Stomach (tissue), 9 donors: ENCODE results near the gene DOCK1. TPM values are rescaled to one million over a fixed set of nuclear protein-coding genes. Genes with fewer than 3 reads are reported as not detected.

Experiments
- DNase-seq, 2 donors: peaks; one replicate each; pipeline versions ENCODE4 v3.0.0 to v3.0.0-alpha.2; 2013 to 2019
- H3K27ac ChIP-seq, 5 donors: fragments of 200-600 bp in 4 of 5; sonication (generic) in 4 of 5; one replicate each; pipeline ENCODE4 v1.5.1; 2013 to 2019; ENCODE audit warnings: mild to moderate bottlenecking in 1 of 5, moderate library complexity in 1 of 5
- H3K27me3 ChIP-seq, 3 donors: fragments of 200-600 bp; sonication (generic); one replicate each; pipeline ENCODE4 v1.5.1; 2017 to 2019; ENCODE audit warnings: mixed run types in 1 of 3
- H3K36me3 ChIP-seq, 4 donors: fragments of 200-600 bp; sonication (generic); 1 replicate in 3 of 4; 2 replicates in 1 of 4; pipeline ENCODE4 v1.5.1; 2016 to 2019
- H3K4me1 ChIP-seq, 4 donors: fragments of 200-600 bp; sonication (generic); one replicate each; pipeline ENCODE4 v1.5.1; 2016 to 2019
- H3K4me3 ChIP-seq, 4 donors: fragments of 200-600 bp; sonication (generic) in 3 of 4; one replicate each; pipeline ENCODE4 v1.5.1; 2016 to 2019; ENCODE audit warnings: mild to moderate bottlenecking in 1 of 4
- H3K9me3 ChIP-seq, 4 donors: fragments of 200-600 bp; sonication (generic); one replicate each; pipeline ENCODE4 v1.5.1; 2016 to 2019
- EP300 ChIP-seq: sonication (generic); formaldehyde crosslinking; IDR thresholded peaks from one replicate; pipeline ENCODE4 v1.6.1; 2017; ENCODE audit warnings: antibody characterized with exemption
- POLR2A ChIP-seq, 4 donors: fragments of 450-650 bp; IDR thresholded peaks; one replicate each; pipeline ENCODE4 v1.6.1; 2016; ENCODE audit warnings: antibody characterized with exemption in 4 of 4, control low read depth in 2 of 4, mild to moderate bottlenecking in 1 of 4, moderate library complexity in 1 of 4
- POLR2AphosphoS5 ChIP-seq, 3 donors: sonication (generic); formaldehyde crosslinking; IDR thresholded peaks; one replicate each; pipeline ENCODE4 v1.6.1; 2016; ENCODE audit warnings: antibody characterized with exemption in 3 of 3
- WGBS, 5 donors: extraction: QIAGEN DNeasy Blood & Tissue Kit in 3 of 5; methylation state at CpG; one replicate each; pipeline versions ENCODE4 v1.1.5 to v1.1.7; 2013 to 2018; 5-methylcytosine and 5-hydroxymethylcytosine counted together
- intact Hi-C: fragments of 100-400 bp; cut with DNase I; formaldehyde crosslinking; loops from one replicate; pipeline ENCODE4 v1.15.1; 2023; ENCODE audit warnings: low total_unique reads
- polyA plus RNA-seq, 3 donors: library from polyadenylated mRNA; stranded (reverse); fragments of 200-250 nt; gene quantifications; one replicate each; pipeline ENCODE4 v1.2.3, GENCODE V29; 2013
- total RNA-seq, 5 donors: library from RNA; depleted of rRNA; stranded (reverse); fragments of >200 nt; gene quantifications; one replicate each; pipeline versions ENCODE4 v1.1.0 to v1.2.3, GENCODE V29; 2014 to 2016
- TF ChIP-seq, protein P1 (sequence below), 7 experiments: fragments of 450-650 bp in 4 of 7; fragments of 200-600 bp in 3 of 7; sonication (generic) in 3 of 7; IDR thresholded peaks; one replicate each; pipeline ENCODE4 v1.5.1; 2016 to 2019; ENCODE audit warnings: antibody characterized with exemption in 7 of 7, control low read depth in 2 of 7, mild to moderate bottlenecking in 1 of 7
- donor health status: healthy with polysubstance abuse.
- donor health status: Bipolar disorder and iron deficiency.
- donor health status: healthy.

Gene DOCK1
- total and polyA plus RNA-seq, 8 donors, result 8.4 to 114 (median 35.0) TPM

DNA sequence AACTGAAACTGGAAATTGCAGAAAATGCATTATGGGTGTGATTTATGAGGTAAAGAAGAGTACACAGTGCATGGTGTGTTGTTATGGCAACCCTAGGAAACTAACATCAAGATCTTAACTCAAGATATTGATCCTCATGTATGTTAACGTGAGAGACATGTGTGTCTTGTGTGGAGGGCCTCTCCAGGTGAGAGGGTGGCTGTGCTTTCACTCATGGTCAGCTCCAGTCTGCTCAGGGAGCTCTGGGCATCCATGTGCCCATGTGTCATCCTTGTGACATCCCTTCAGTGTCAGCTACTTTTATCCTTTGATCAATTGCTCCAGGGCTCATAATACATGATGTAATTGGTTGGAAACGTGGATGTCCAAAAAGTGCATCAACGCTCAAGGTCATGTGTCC, 316.1 kb downstream of the DOCK1 start:
- H3K36me3 ChIP-seq, result no peaks in the 10 kb centered on the region
- 80 to 91% (median 82%) methylated on average over 3 of the region's 3 CpGs for WGBS, 5 donors
- H3K4me3 ChIP-seq, result no peak overlapping the region
- intact Hi-C loops, result no loop called here
- H3K27me3 ChIP-seq, result no peaks in the 10 kb centered on the region
- no peaks in the 10 kb centered on the region for H3K4me1 ChIP-seq
- no peaks in the 10 kb centered on the region for H3K9me3 ChIP-seq
- DNase-seq, result no peak
- TF ChIP-seq POLR2A (IDR thresholded peaks at IDR 0.05) (no peak), EP300 (no peak), POLR2AphosphoS5 (IDR thresholded peaks at IDR 0.05) (no peak)
- TF ChIP-seq, protein P1, sequence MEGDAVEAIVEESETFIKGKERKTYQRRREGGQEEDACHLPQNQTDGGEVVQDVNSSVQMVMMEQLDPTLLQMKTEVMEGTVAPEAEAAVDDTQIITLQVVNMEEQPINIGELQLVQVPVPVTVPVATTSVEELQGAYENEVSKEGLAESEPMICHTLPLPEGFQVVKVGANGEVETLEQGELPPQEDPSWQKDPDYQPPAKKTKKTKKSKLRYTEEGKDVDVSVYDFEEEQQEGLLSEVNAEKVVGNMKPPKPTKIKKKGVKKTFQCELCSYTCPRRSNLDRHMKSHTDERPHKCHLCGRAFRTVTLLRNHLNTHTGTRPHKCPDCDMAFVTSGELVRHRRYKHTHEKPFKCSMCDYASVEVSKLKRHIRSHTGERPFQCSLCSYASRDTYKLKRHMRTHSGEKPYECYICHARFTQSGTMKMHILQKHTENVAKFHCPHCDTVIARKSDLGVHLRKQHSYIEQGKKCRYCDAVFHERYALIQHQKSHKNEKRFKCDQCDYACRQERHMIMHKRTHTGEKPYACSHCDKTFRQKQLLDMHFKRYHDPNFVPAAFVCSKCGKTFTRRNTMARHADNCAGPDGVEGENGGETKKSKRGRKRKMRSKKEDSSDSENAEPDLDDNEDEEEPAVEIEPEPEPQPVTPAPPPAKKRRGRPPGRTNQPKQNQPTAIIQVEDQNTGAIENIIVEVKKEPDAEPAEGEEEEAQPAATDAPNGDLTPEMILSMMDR (IDR thresholded peaks at IDR 0.05), result no peak
- H3K27ac ChIP-seq, result no peak overlapping the region

DNA sequence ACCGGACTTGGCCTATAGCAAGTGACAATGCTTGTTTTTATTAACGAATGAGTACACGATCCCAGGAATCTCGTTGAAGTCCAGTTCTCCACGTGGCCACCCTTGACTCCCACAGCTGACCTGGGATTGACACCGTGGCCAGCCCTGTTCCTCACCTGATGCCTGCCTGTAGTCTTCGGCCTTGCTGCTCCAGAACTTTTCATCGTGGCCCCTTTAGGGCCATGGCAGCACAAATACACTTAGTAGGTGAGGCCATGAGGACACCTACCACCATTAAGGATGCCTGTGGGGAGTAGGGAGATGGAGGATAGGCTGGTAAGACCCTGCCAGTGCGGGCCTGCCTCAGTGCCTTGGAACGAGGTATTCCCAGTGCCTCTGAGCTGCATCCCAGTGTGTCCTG, 321.8 kb downstream of the DOCK1 start:
- no peak overlapping the region for H3K4me3 ChIP-seq
- H3K9me3 ChIP-seq, result no peaks in the 10 kb centered on the region
- H3K36me3 ChIP-seq, result no peaks in the 10 kb centered on the region
- TF ChIP-seq POLR2A (IDR thresholded peaks at IDR 0.05) (no peak), EP300 (no peak), POLR2AphosphoS5 (IDR thresholded peaks at IDR 0.05) (no peak)
- TF ChIP-seq, protein P1 (IDR thresholded peaks at IDR 0.05), result no peak
- H3K4me1 ChIP-seq, result peaks cover 0 to 18% (median 7%) of the 10 kb centered on the region in 4 donors
- H3K27me3 ChIP-seq, result no peaks in the 10 kb centered on the region
- intact Hi-C loops, result no loop called here
- no peak for DNase-seq
- WGBS, 5 donors, result 92 to 95% (median 92%) methylated on average over 10 of the region's 10 CpGs
- no peak overlapping the region for H3K27ac ChIP-seq

DNA sequence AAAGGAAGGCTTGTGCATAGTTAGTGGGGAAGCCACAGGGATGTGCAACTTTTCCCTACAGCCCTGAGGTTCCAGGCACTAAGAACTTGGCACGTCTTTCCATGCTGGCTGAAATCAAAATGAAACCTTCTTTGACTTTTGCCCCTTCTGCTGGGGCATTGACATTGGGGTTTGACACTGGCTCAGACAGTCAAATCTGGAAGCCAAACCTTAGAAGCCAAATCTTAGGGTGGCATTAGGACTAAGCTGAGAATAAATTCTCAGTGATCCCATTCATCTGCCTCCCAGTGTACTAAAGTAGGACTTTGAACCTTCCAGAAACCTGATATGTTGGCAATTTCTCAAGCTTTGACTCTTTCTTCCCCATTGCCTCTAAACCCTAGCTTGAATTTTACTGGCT, 322.4 kb downstream of the DOCK1 start:
- TF ChIP-seq, protein P1 (IDR thresholded peaks at IDR 0.05), result no peak
- TF ChIP-seq POLR2AphosphoS5 (IDR thresholded peaks at IDR 0.05) (no peak), EP300 (no peak), POLR2A (IDR thresholded peaks at IDR 0.05) (no peak)
- Histone ChIP-seq H3K36me3 (no peaks in the 10 kb centered on the region), H3K27me3 (no peaks in the 10 kb centered on the region), H3K27ac (peak overlapping the region in 1 of 5 donors; percentile 2), H3K4me1 (peaks cover 0 to 18% (median 7%) of the 10 kb centered on the region in 4 donors), H3K9me3 (no peaks in the 10 kb centered on the region), H3K4me3 (no peak overlapping the region)
- peak in 1 of 2 donors; percentile 36 for DNase-seq
- intact Hi-C loops, result no loop called here
- WGBS, 5 donors, result 18 to 50% (median 30%) methylated on average over 1 of the region's 1 CpG

DNA sequence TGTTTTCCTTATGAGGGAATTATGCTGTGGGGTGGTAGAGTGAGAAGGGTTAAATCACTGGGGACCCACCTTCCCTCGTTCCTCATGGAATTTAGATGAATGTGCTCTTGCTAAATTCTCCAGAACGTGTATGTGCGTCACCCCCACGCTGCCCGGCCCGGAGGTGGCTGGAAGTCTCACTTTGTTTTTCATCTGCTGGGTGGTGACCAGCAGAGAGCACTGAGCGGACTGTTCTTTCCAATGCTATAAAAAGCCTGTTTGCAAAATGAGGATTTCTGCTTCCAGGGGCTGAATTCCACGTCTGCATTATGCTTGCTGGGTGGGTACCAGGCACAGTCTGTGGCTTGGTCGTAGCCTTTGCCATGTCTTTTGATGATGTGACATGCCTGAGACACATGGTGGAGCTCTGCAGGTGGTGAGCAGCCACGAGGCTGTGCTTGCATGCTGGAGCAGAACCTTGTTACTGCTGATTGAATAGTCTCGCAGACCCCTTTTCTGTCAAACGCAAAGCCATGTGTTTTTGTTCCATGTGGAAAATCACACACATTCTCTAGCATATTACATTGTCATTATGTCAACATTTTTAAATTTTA, 323.1 kb downstream of the DOCK1 start:
- TF ChIP-seq, protein P1 (IDR thresholded peaks at IDR 0.05), result no peak
- TF ChIP-seq POLR2AphosphoS5 (IDR thresholded peaks at IDR 0.05), result peak in 1 of 3 donors; percentile 24
- no peaks in the 10 kb centered on the region for H3K36me3 ChIP-seq
- H3K9me3 ChIP-seq, result no peaks in the 10 kb centered on the region
- H3K4me1 ChIP-seq, result peaks cover 0 to 18% (median 7%) of the 10 kb centered on the region in 4 donors
- no peaks in the 10 kb centered on the region for H3K27me3 ChIP-seq
- H3K4me3 ChIP-seq, result no peak overlapping the region
- 31 to 53% (median 45%) methylated on average over 12 of the region's 12 CpGs for WGBS, 5 donors
- intact Hi-C loops, result no loop called here
- H3K27ac ChIP-seq, result peak overlapping the region in 1 of 5 donors; percentile 2
- peak in 1 of 2 donors; percentile 16 for DNase-seq
